ENCODE measurements around the gene COPS6. TPM values are rescaled to one million over a fixed set of nuclear protein-coding genes. Genes with fewer than 3 reads are reported as not detected.
A peak's percentile ranks its signal among the peaks of the same experiment; 100 is the strongest.
"Not testable (repeated sequence)": the region's sequence is repeated elsewhere in the genome, so short reads cannot be mapped to it uniquely, and the experiment has no call there.

Gene COPS6
- total and polyA plus RNA-seq, 2 donors, result 49.1 to 81.1 TPM

DNA sequence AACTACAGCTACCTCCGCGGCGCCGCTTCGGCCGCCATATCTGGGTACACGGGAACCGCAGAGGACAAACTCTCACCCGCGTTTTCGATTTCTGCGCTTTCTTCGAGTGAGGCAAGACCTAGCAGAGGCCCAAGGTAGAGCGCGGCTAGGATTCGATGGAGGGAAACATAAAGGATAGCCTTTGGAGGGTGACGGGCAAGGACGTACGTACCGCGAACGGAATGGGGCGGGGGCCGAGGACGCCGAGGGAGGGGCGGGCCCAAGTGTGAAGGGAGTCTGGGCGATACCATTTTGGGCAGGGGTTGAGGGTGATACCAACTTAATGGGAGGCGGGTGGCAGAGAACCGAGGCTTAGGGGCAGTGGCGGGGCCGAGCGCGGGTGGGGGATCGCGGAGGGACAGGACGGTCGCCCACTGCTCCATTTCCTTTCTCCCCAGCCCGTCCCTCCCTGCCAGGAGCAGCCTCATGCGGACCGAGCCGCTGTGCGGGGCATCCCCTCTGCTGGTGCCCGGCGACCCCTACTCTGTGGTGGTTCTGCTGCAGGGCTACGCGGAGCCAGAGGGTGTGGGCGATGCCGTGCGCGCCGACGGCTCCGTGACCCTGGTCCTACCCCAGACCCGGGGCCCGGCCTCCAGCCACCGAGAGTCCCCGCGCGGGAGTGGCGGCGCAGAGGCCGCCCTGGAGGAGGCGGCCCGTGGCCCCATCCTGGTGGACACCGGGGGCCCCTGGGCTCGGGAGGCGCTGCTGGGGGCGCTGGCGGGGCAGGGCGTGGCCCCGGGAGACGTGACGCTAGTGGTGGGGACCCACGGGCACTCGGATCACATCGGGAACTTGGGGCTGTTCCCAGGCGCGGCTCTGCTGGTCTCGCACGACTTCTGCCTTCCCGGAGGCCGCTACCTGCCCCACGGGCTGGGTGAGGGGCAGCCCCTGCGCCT lies 38.4 kb downstream of the COPS6 start, which contains the start of gene MBLAC1:
Gene MBLAC1 (plus strand): TSS at position 37 of the 935 bp plus-strand sequence. CDS start 429 bp downstream, at position 466.
- DNase-seq (ENCODE audit: low read depth in 6 of 9, low spot score in 9 of 9), result peak; percentile 90 to 98 (median 96)
- peaks cover 11 to 44% of the 10 kb centered on the region in 2 donors for H3K4me1 ChIP-seq (ENCODE audit: control insufficient read depth in 2 of 2, insufficient read depth in 2 of 2, low read length in 2 of 2)
- H3K9me3 ChIP-seq (ENCODE audit: control insufficient read depth in 2 of 2, insufficient read depth in 1 of 2, low read length in 1 of 2), result no peaks in the 10 kb centered on the region
- no peaks in the 10 kb centered on the region for H3K27me3 ChIP-seq (ENCODE audit: control insufficient read depth in 2 of 2, insufficient read depth in 1 of 2, low read length in 1 of 2)
- H3K27ac ChIP-seq (ENCODE audit: low read depth in 1 of 2, low read length in 1 of 2), result peak within 1 kb of the TSS; percentile 95 to 100
- peak within 1 kb of the TSS; percentile 71 to 92 for H3K4me3 ChIP-seq (ENCODE audit: low read length in 2 of 2)
- under 1% methylated on average over 85 of the region's 85 CpGs for WGBS
- peaks cover 9 to 10% of the 10 kb centered on the region in 2 donors for H3K36me3 ChIP-seq (ENCODE audit: control insufficient read depth in 2 of 2, insufficient read depth in 2 of 2, low read length in 1 of 2)

GRCh38 chr7:100127866-100128636 lies 39.3 kb downstream of the COPS6 start:
- WGBS, result 4% methylated on average over 37 of the region's 37 CpGs
- peak overlapping the region; percentile 95 to 100 for H3K27ac ChIP-seq (ENCODE audit: low read depth in 1 of 2, low read length in 1 of 2)
- DNase-seq (ENCODE audit: low read depth in 6 of 9, low spot score in 9 of 9), result peak in 6 of 9 donors; percentile 33 to 73 (median 40)
- peaks cover 5 to 7% of the 10 kb centered on the region in 2 donors for H3K36me3 ChIP-seq (ENCODE audit: control insufficient read depth in 2 of 2, insufficient read depth in 2 of 2, low read length in 1 of 2)
- H3K27me3 ChIP-seq (ENCODE audit: control insufficient read depth in 2 of 2, insufficient read depth in 1 of 2, low read length in 1 of 2), result no peaks in the 10 kb centered on the region
- H3K4me1 ChIP-seq (ENCODE audit: control insufficient read depth in 2 of 2, insufficient read depth in 2 of 2, low read length in 2 of 2), result peaks cover 11 to 53% of the 10 kb centered on the region in 2 donors
- H3K4me3 ChIP-seq (ENCODE audit: low read length in 2 of 2), result peak overlapping the region; percentile 71 to 92
- H3K9me3 ChIP-seq (ENCODE audit: control insufficient read depth in 2 of 2, insufficient read depth in 1 of 2, low read length in 1 of 2), result no peaks in the 10 kb centered on the region

DNA sequence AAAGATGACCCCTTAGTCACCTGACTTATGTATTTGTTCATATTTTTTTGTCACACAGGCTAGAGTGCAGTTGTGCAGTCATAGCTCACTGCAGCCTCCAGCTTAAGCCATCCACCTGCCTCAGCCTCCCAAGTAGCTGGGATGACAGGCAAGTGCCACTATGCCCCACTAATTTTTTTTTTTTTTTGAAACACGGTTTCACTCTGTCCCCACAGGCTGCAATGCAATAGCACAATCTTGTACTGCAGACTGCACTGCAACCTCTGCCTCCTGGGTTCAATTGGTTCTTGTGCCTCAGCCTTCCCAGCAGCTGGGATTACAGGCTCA lies 39.8 kb downstream of the COPS6 start:
- Histone ChIP-seq H3K27me3 (ENCODE audit: control insufficient read depth in 2 of 2, insufficient read depth in 1 of 2, low read length in 1 of 2) (no peaks in the 10 kb centered on the region), H3K36me3 (ENCODE audit: control insufficient read depth in 2 of 2, insufficient read depth in 2 of 2, low read length in 1 of 2) (peaks cover 5 to 7% of the 10 kb centered on the region in 2 donors), H3K4me3 (ENCODE audit: low read length in 2 of 2) (no peak overlapping the region), H3K27ac (ENCODE audit: low read depth in 1 of 2, low read length in 1 of 2) (peak overlapping the region in 1 of 2 donors; percentile 95), H3K4me1 (ENCODE audit: control insufficient read depth in 2 of 2, insufficient read depth in 2 of 2, low read length in 2 of 2) (peaks cover 11 to 54% of the 10 kb centered on the region in 2 donors), H3K9me3 (ENCODE audit: control insufficient read depth in 2 of 2, insufficient read depth in 1 of 2, low read length in 1 of 2) (no peaks in the 10 kb centered on the region)
- WGBS, result 83% methylated on average over 1 of the region's 1 CpG
- DNase-seq (ENCODE audit: low read depth in 6 of 9, low spot score in 9 of 9), result no peak

GRCh38 chr7:100130220-100130607 lies 41.4 kb downstream of the COPS6 start:
- not testable (repeated sequence) for DNase-seq (ENCODE audit: low read depth in 6 of 9, low spot score in 9 of 9); H3K9me3 ChIP-seq (ENCODE audit: control insufficient read depth in 2 of 2, insufficient read depth in 1 of 2, low read length in 1 of 2); H3K27me3 ChIP-seq (ENCODE audit: control insufficient read depth in 2 of 2, insufficient read depth in 1 of 2, low read length in 1 of 2); H3K27ac ChIP-seq (ENCODE audit: low read depth in 1 of 2, low read length in 1 of 2); H3K4me3 ChIP-seq (ENCODE audit: low read length in 2 of 2); H3K36me3 ChIP-seq (ENCODE audit: control insufficient read depth in 2 of 2, insufficient read depth in 2 of 2, low read length in 1 of 2)
- peaks cover 11 to 47% of the 10 kb centered on the region in 2 donors for H3K4me1 ChIP-seq (ENCODE audit: control insufficient read depth in 2 of 2, insufficient read depth in 2 of 2, low read length in 2 of 2)
- WGBS, result 96% methylated on average over 1 of the region's 1 CpG

DNA sequence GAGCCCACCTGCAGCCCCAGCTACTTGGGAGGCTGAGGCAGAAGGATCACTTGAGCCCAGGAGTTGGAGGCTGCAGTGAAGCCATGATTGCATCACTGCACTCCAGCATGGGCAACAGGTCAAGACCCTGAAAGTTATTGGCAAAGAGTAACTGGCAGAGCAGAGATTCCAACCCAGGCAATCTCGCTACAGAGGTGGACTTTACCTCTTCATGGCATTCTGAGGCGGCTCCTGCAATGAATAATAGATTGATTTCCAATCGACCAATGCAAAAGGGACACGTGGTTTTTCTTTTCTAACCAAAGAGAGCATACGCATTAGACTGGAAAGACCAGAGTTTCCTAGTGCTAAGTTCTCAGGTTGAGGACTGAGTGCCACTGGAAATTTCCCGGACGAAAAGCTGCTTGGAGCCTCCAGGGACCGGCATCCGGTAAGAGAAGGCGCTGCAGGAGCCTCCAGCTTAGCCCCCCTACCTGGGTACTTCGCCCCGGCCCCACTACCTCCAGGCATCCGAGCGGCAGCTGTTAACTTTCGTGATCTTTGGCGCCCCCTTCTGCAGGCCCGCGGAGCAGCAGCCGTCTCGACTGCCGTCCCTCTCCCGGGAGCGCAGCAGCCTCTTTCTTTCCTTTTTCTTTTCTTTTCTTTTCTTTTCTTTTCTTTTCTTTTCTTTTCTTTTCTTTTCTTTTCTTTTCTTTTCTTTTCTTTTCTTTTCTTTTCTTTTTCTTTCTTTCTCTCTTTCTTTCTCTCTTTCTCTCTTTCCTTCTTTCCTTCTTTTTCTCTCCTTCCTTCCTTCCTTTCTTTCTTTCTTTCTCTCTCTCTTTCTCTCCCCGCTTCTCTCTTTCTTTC lies 42.1 kb downstream of the COPS6 start:
- Histone ChIP-seq H3K4me1 (ENCODE audit: control insufficient read depth in 2 of 2, insufficient read depth in 2 of 2, low read length in 2 of 2) (peaks cover 8 to 40% of the 10 kb centered on the region in 2 donors), H3K9me3 (ENCODE audit: control insufficient read depth in 2 of 2, insufficient read depth in 1 of 2, low read length in 1 of 2) (no peaks in the 10 kb centered on the region), H3K27ac (ENCODE audit: low read depth in 1 of 2, low read length in 1 of 2) (peak overlapping the region in 1 of 2 donors; percentile 18), H3K36me3 (ENCODE audit: control insufficient read depth in 2 of 2, insufficient read depth in 2 of 2, low read length in 1 of 2) (no peaks in the 10 kb centered on the region), H3K4me3 (ENCODE audit: low read length in 2 of 2) (no peak overlapping the region), H3K27me3 (ENCODE audit: control insufficient read depth in 2 of 2, insufficient read depth in 1 of 2, low read length in 1 of 2) (no peaks in the 10 kb centered on the region)
- DNase-seq (ENCODE audit: low read depth in 6 of 9, low spot score in 9 of 9), result peak in 8 of 9 donors; percentile 58 to 88 (median 80)
- whole genome bisulfite sequencing, result 16% methylated on average over 24 of the region's 24 CpGs

GRCh38 chr7:100132126-100132525 lies 43.4 kb downstream of the COPS6 start:
- Histone ChIP-seq H3K27me3 (ENCODE audit: control insufficient read depth in 2 of 2, insufficient read depth in 1 of 2, low read length in 1 of 2) (no peaks in the 10 kb centered on the region), H3K9me3 (ENCODE audit: control insufficient read depth in 2 of 2, insufficient read depth in 1 of 2, low read length in 1 of 2) (no peaks in the 10 kb centered on the region), H3K27ac (ENCODE audit: low read depth in 1 of 2, low read length in 1 of 2) (no peak overlapping the region), H3K36me3 (ENCODE audit: control insufficient read depth in 2 of 2, insufficient read depth in 2 of 2, low read length in 1 of 2) (no peaks in the 10 kb centered on the region), H3K4me3 (ENCODE audit: low read length in 2 of 2) (no peak overlapping the region), H3K4me1 (ENCODE audit: control insufficient read depth in 2 of 2, insufficient read depth in 2 of 2, low read length in 2 of 2) (peaks cover 8 to 35% of the 10 kb centered on the region in 2 donors)
- no peak for DNase-seq (ENCODE audit: low read depth in 6 of 9, low spot score in 9 of 9)
- WGBS, result 79% methylated on average over 7 of the region's 7 CpGs

DNA sequence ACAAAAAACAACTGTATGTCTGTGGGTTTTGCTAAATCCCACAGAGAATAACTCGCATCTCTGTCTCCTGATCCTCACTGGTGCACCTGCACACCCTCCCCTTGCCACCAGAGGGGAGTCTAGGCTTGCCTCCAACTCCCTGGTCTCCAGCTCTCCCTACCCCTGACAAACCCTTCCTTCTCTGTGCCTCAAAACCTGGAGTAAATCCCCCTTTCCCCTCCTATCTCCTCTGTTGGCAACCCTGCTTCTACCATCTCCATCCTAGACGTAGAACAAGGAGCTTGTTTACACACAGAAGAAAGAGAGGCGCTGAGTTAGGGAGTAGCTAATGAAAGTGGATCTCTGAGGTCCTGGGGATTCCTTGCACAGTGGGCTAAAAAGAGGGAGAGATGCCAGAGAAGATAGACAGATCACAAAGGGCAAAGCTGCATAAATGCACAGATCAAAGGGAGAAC lies 44.0 kb downstream of the COPS6 start:
- DNase-seq (ENCODE audit: low read depth in 6 of 9, low spot score in 9 of 9), result peak in 6 of 9 donors; percentile 65 to 88 (median 70)
- Histone ChIP-seq H3K36me3 (ENCODE audit: control insufficient read depth in 2 of 2, insufficient read depth in 2 of 2, low read length in 1 of 2) (no peaks in the 10 kb centered on the region), H3K27me3 (ENCODE audit: control insufficient read depth in 2 of 2, insufficient read depth in 1 of 2, low read length in 1 of 2) (no peaks in the 10 kb centered on the region), H3K27ac (ENCODE audit: low read depth in 1 of 2, low read length in 1 of 2) (no peak overlapping the region), H3K4me1 (ENCODE audit: control insufficient read depth in 2 of 2, insufficient read depth in 2 of 2, low read length in 2 of 2) (peaks cover 8 to 36% of the 10 kb centered on the region in 2 donors), H3K4me3 (ENCODE audit: low read length in 2 of 2) (no peak overlapping the region), H3K9me3 (ENCODE audit: control insufficient read depth in 2 of 2, insufficient read depth in 1 of 2, low read length in 1 of 2) (no peaks in the 10 kb centered on the region)
- 44% methylated on average over 3 of the region's 3 CpGs for WGBS

DNA sequence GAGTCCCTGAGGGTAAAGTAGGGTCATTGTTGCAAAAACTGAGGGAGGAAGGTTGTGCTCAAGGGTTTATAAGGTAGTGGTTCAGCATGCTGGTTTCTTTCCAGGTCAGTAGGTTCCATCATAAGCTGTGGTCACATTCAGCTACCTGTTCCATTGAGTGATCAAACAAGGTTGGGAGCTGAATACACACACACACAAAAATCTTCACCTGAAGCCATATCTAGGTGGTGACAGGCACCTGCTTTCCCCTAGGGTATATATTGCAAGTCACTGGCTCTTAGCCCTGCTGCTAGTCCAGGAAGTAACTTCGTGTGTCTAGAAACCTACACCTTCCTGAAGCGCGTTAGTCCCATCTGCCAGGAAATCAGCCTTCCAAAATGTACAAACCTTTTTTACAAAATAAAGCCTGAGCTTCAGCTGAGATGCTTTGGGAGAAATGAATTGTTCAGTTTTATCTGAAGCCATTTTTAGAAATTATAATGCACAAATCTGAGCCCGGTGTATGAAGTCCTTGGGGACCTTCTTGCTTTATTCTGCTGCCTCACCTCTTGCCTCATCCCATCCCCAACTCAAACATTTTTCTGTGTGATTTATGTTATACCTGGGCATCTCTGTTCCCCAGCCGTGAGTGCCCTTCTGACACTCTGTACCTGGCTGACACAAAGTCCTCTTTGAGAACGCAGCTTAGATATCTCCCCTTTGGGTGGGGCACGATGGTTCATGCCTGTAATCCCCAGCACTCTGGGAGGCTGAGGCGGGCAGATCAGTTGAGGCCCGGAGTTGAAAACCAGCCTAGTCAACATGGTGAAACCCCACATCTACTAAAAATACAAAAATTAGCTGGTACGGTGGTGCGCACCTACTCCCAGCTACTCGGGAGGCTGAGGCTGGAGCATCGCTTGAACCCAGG lies 49.3 kb downstream of the COPS6 start:
- Histone ChIP-seq H3K36me3 (ENCODE audit: control insufficient read depth in 2 of 2, insufficient read depth in 2 of 2, low read length in 1 of 2) (no peaks in the 10 kb centered on the region), H3K27me3 (ENCODE audit: control insufficient read depth in 2 of 2, insufficient read depth in 1 of 2, low read length in 1 of 2) (no peaks in the 10 kb centered on the region), H3K4me1 (ENCODE audit: control insufficient read depth in 2 of 2, insufficient read depth in 2 of 2, low read length in 2 of 2) (peaks cover 4 to 16% of the 10 kb centered on the region in 2 donors), H3K27ac (ENCODE audit: low read depth in 1 of 2, low read length in 1 of 2) (peak overlapping the region; percentile 46 to 72), H3K4me3 (ENCODE audit: low read length in 2 of 2) (no peak overlapping the region), H3K9me3 (ENCODE audit: control insufficient read depth in 2 of 2, insufficient read depth in 1 of 2, low read length in 1 of 2) (no peaks in the 10 kb centered on the region)
- WGBS, result 75% methylated on average over 13 of the region's 13 CpGs
- DNase-seq (ENCODE audit: low read depth in 6 of 9, low spot score in 9 of 9), result peak in 2 of 9 donors; percentile 33 to 64
